ENCODE data around the gene CDCA4.

CDCA4 gene

GRCh38 chr14:105061428-105062047 is 40.7 kb upstream of the CDCA4 start:
- no peak for TF ChIP-seq GATA2 (IDR thresholded peaks at IDR 0.05; ENCODE audit: low read depth, low read length)
- no peak for TF ChIP-seq GATA3 (IDR thresholded peaks at IDR 0.05; ENCODE audit: low read depth, low read length)

- TF ChIP-seq GATA2 (IDR thresholded peaks at IDR 0.05; ENCODE audit: low read depth, low read length): no peak
- no peak for TF ChIP-seq GATA3 (IDR thresholded peaks at IDR 0.05; ENCODE audit: low read depth, low read length)
Observed at GRCh38 chr14:105060751-105061427, 40.0 kb upstream of the CDCA4 start.

GRCh38 chr14:105059925-105060565 is 39.2 kb upstream of the CDCA4 start:
- no peak for TF ChIP-seq GATA2 (IDR thresholded peaks at IDR 0.05; ENCODE audit: low read depth, low read length)
- TF ChIP-seq GATA3 (IDR thresholded peaks at IDR 0.05; ENCODE audit: low read depth, low read length): no peak

GRCh38 chr14:105059035-105059924 is 38.4 kb upstream of the CDCA4 start:
- TF ChIP-seq GATA3 (IDR thresholded peaks at IDR 0.05; ENCODE audit: low read depth, low read length) (no peak), GATA2 (IDR thresholded peaks at IDR 0.05; ENCODE audit: low read depth, low read length) (no peak)

GRCh38 chr14:105058521-105059034 is 37.7 kb upstream of the CDCA4 start:
- TF ChIP-seq GATA2 (IDR thresholded peaks at IDR 0.05; ENCODE audit: low read depth, low read length) (no peak), GATA3 (IDR thresholded peaks at IDR 0.05; ENCODE audit: low read depth, low read length) (no peak)

DNA sequence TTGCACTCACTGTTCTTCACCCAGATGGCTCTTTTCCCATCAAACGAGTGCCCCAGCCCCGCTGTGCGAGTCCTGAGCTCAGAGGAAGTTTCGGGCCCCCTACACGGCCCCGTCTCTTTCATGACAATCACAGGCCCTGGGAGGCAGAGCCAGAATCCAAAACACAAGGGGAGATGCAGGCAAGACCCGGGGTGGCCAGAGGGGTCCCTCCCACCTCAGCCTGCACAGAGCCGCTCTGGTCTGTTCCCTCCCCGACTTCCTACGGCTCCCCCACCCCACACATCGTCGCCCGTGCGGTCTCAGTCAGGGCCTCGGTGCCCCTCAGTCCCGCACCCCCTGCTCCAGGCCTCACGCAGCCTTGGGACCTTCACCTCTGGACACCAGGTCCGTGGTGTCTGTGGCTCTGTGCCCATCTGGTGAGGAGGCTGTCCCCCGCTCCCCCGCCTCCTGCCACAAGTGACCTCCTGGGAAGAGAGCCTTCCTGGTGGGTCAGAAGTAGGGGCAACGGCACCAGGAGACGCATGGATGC is 35.5 kb upstream of the CDCA4 start:
- no peak for TF ChIP-seq GATA2 (IDR thresholded peaks at IDR 0.05; ENCODE audit: low read depth, low read length)
- no peak for TF ChIP-seq GATA3 (IDR thresholded peaks at IDR 0.05; ENCODE audit: low read depth, low read length)

DNA sequence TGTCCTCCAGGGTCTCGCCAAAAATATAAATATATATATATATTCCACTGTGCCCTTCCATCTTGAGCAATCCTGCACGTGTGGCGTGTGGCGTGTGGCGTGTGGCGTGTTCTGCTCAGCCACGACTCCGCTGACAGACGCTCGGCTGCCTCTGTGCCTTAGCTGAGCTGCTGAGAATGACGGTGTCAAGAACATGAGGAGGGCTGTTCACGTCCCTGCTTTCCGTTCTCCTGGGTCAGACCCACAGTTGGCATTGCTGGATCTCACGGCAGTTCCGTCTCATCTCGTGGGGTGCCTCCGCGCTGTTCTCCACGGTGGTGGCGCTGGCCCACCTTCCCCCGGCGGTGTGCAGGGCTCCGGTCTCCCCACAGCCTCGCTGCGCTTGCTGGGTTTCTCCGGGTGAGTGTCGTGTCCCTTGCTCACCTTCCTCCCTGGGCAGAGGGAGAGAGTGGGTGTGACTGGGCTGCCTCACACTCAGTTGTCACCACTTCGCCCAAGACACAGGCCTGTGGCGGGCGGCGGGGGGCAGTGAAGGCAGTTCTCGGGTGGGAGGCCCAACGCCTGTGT is 34.9 kb upstream of the CDCA4 start:
- no peak for TF ChIP-seq GATA3 (IDR thresholded peaks at IDR 0.05; ENCODE audit: low read depth, low read length)
- TF ChIP-seq GATA2 (IDR thresholded peaks at IDR 0.05; ENCODE audit: low read depth, low read length): no peak

DNA sequence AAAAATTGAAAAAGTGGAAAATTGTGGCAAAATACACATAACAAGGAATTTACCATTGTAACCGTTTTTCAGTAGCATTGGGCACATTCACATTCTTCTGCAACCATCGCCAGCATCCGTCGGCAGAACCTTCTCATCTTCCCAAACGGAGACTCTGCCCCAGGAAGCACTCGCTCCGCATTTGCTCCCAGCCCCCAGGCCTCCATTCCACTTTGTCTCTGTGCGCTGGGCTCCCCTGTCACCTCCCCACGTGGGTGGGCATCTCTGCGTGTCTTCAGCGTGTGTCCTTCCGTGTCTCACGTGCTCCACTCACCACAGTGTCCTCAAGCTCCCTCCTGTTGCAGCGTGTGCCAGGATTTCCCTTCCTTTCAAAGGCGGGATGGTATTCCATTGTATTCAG is 34.5 kb upstream of the CDCA4 start:
- TF ChIP-seq GATA3 (IDR thresholded peaks at IDR 0.05; ENCODE audit: low read depth, low read length) (no peak), GATA2 (IDR thresholded peaks at IDR 0.05; ENCODE audit: low read depth, low read length) (no peak)

GRCh38 chr14:105053996-105054395 is 33.1 kb upstream of the CDCA4 start:
- TF ChIP-seq GATA3 (IDR thresholded peaks at IDR 0.05; ENCODE audit: low read depth, low read length): no peak

DNA sequence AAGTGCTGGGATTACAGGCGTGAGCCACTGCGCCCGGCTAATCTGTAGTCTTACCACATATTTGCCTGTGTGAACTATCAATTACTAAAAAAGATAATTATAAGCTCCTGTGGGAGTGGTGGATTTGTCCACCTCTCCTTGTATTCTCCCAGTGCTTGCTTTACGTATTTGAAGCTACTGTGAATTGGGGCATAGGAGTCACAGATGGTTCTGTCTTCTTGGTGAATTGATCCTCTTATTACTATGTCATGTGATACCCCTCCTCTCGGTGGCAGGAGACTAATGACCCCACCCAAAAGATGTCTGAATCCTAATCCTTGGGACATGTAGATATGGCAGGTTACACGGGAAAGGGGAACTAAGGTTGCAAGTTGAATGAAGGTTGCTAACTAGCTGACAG is 32.5 kb upstream of the CDCA4 start:
- TF ChIP-seq GATA3 (IDR thresholded peaks at IDR 0.05; ENCODE audit: low read depth, low read length): no peak
- no peak for TF ChIP-seq GATA2 (IDR thresholded peaks at IDR 0.05; ENCODE audit: low read depth, low read length)

DNA sequence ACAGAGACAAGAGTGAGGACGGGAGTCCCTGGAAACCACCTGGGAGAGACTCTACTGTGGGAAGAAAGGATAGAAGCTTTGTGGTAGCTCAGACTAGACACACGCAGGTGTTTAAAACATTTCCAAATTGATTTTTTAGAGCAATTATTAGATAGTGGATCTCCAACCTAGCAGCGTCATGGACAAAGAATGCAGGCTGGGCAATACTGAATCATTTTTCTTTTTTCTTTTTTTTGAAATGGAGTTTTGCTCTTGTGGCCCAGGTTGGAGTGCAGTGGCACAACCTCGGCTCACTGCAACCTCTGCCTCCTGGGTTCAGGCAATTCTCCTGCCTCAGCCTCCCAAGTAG is 31.2 kb upstream of the CDCA4 start:
- no peak for TF ChIP-seq GATA2 (IDR thresholded peaks at IDR 0.05; ENCODE audit: low read depth, low read length)
- TF ChIP-seq GATA3 (IDR thresholded peaks at IDR 0.05; ENCODE audit: low read depth, low read length): no peak

- TF ChIP-seq GATA2 (IDR thresholded peaks at IDR 0.05; ENCODE audit: low read depth, low read length) (no peak), GATA3 (IDR thresholded peaks at IDR 0.05; ENCODE audit: low read depth, low read length) (no peak)
Observed at GRCh38 chr14:105051182-105052109, 30.6 kb upstream of the CDCA4 start.

GRCh38 chr14:105050551-105050897 is 29.6 kb upstream of the CDCA4 start:
- TF ChIP-seq GATA3 (IDR thresholded peaks at IDR 0.05; ENCODE audit: low read depth, low read length) (no peak), GATA2 (IDR thresholded peaks at IDR 0.05; ENCODE audit: low read depth, low read length) (no peak)

Measured in SH-SY5Y (cell line).